ENCODE data around the gene DNM1L.

The DNM1L gene

GRCh38 chr12:32777159-32777558, 98.1 kb downstream of the DNM1L start:
- no peak for TF ChIP-seq CTCF (IDR thresholded peaks at IDR 0.05)
- Histone ChIP-seq H2AFZ (no peak overlapping the region), H3K9ac (no peak overlapping the region), H3K4me3 (ENCODE audit: low read depth, low read length) (no peak overlapping the region), H3K27ac (no peak overlapping the region), H3K36me3 (ENCODE audit: control insufficient read depth, insufficient read depth, low read length) (no peaks in the 10 kb centered on the region), H3K27me3 (ENCODE audit: control insufficient read depth, insufficient read depth, low read length) (no peaks in the 10 kb centered on the region), H3K9me3 (ENCODE audit: control insufficient read depth, low read length) (no peaks in the 10 kb centered on the region), H3K4me1 (no peaks in the 10 kb centered on the region), H3K79me2 (no peaks in the 10 kb centered on the region), H3K4me2 (ENCODE audit: low read length) (no peak overlapping the region)

- Histone ChIP-seq H3K4me3 (ENCODE audit: low read depth, low read length) (no peak overlapping the region), H3K4me1 (no peaks in the 10 kb centered on the region), H3K27me3 (ENCODE audit: control insufficient read depth, insufficient read depth, low read length) (no peaks in the 10 kb centered on the region), H3K36me3 (ENCODE audit: control insufficient read depth, insufficient read depth, low read length) (no peaks in the 10 kb centered on the region), H3K27ac (no peak overlapping the region), H3K4me2 (ENCODE audit: low read length) (no peak overlapping the region), H3K9ac (no peak overlapping the region), H3K79me2 (no peaks in the 10 kb centered on the region), H3K9me3 (ENCODE audit: control insufficient read depth, low read length) (no peaks in the 10 kb centered on the region), H2AFZ (no peak overlapping the region)
- TF ChIP-seq CTCF (IDR thresholded peaks at IDR 0.05) = no peak
These were observed 98.6 kb downstream of the DNM1L start for GRCh38 chr12:32777691-32778175.

GRCh38 chr12:32780071-32780470, 101.0 kb downstream of the DNM1L start:
- Histone ChIP-seq H3K27me3 (ENCODE audit: control insufficient read depth, insufficient read depth, low read length) (no peaks in the 10 kb centered on the region), H3K79me2 (no peaks in the 10 kb centered on the region), H3K9me3 (ENCODE audit: control insufficient read depth, low read length) (no peaks in the 10 kb centered on the region), H3K36me3 (ENCODE audit: control insufficient read depth, insufficient read depth, low read length) (no peaks in the 10 kb centered on the region), H3K4me1 (no peaks in the 10 kb centered on the region), H3K4me2 (ENCODE audit: low read length) (no peak overlapping the region), H3K9ac (no peak overlapping the region), H3K27ac (no peak overlapping the region), H2AFZ (no peak overlapping the region), H3K4me3 (ENCODE audit: low read depth, low read length) (no peak overlapping the region)
- no peak for TF ChIP-seq CTCF (IDR thresholded peaks at IDR 0.05)

GRCh38 chr12:32783029-32783428, 103.9 kb downstream of the DNM1L start:
- Histone ChIP-seq H3K4me3 (ENCODE audit: low read depth, low read length) (no peak overlapping the region), H3K27me3 (ENCODE audit: control insufficient read depth, insufficient read depth, low read length) (no peaks in the 10 kb centered on the region), H3K36me3 (ENCODE audit: control insufficient read depth, insufficient read depth, low read length) (no peaks in the 10 kb centered on the region), H3K9me3 (ENCODE audit: control insufficient read depth, low read length) (no peaks in the 10 kb centered on the region), H2AFZ (no peak overlapping the region), H3K79me2 (no peaks in the 10 kb centered on the region), H3K9ac (no peak overlapping the region), H3K4me1 (no peaks in the 10 kb centered on the region), H3K4me2 (ENCODE audit: low read length) (no peak overlapping the region), H3K27ac (no peak overlapping the region)
- TF ChIP-seq CTCF (IDR thresholded peaks at IDR 0.05) = no peak

- TF ChIP-seq CTCF (IDR thresholded peaks at IDR 0.05) = no peak
- no peak overlapping the region for H3K9ac ChIP-seq
- H2AFZ ChIP-seq = no peak overlapping the region
- H3K36me3 ChIP-seq (ENCODE audit: control insufficient read depth, insufficient read depth, low read length) = no peaks in the 10 kb centered on the region
- H3K4me2 ChIP-seq (ENCODE audit: low read length) = no peak overlapping the region
- no peak overlapping the region for H3K27ac ChIP-seq
- no peaks in the 10 kb centered on the region for H3K27me3 ChIP-seq (ENCODE audit: control insufficient read depth, insufficient read depth, low read length)
- H3K4me3 ChIP-seq (ENCODE audit: low read depth, low read length) = no peak overlapping the region
- H3K4me1 ChIP-seq = no peaks in the 10 kb centered on the region
- H3K9me3 ChIP-seq (ENCODE audit: control insufficient read depth, low read length) = no peaks in the 10 kb centered on the region
- H3K79me2 ChIP-seq = no peaks in the 10 kb centered on the region
These were observed 106.5 kb downstream of the DNM1L start for GRCh38 chr12:32785557-32785956.

Data from parathyroid adenoma (tissue), 2 donors.